NCI-H2171 treated with DMSO at 0.1 percent for 48 hours (cell line): Measurements from ENCODE around the gene PRKCH.
A peak's percentile ranks its signal among the peaks of the same experiment; 100 is the strongest.

Experiments used
- DNase-seq: peaks from one replicate; lab custom pipeline; 2025; lab: John Stamatoyannopoulos, UW

The PRKCH gene

DNA sequence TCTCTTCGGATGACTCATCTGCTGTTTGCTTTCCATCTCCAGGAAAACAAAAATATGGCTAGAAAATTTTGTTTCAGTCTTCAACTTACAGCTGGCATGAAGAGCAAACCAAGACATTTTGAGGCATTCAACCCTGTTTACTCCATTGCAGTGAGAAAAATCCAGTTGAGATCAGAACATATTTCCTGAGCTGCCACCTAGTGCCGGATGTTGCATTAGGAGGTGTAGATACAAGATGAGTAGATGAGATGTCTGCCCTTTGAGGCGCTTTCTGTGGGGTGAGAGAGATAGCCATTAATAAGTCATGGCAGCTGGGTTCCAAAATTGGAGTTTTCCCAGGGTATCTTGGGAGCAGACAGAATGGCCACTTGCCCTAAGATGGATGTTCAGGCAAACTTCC lies 171.1 kb downstream of the PRKCH start:
- no peak for DNase-seq

DNA sequence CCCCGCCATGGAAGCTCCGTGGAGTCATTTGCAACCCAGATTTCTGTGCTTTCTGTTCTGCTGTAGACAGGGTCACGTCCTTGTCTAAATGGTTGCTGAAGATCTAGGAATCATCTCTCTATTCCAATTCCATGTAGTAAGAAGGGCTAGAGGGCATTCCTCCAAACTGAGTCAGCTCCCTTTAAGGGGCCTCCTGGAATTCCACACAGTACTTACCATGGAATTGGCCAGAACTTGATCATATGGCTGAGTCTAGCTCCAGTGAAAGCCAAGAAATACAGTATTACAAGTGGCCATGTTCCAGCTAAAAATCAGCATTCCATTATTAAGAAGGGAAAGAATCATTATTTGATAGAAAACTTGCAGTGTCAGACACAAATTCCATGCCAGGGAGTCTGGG lies 171.9 kb downstream of the PRKCH start:
- DNase-seq: no peak

DNA sequence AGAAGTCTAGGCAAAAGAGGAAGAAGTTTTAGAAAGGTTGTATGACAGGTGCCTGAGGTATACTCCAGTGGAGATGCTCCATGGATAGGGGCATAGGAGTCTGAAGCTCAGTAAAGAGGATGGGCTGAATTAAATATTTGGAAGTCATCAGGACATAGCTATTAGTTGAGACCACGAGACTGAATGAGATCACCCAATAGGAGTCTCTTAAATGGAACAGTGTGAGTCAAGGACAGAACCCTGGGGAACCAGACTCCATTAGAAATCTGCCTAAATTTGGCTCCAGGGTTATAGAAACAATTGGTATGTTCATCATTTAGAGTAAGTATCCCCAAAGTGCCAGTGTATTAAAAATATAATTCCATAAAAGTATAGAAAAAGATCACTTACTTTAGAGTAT lies 172.6 kb downstream of the PRKCH start:
- DNase-seq: no peak

DNA sequence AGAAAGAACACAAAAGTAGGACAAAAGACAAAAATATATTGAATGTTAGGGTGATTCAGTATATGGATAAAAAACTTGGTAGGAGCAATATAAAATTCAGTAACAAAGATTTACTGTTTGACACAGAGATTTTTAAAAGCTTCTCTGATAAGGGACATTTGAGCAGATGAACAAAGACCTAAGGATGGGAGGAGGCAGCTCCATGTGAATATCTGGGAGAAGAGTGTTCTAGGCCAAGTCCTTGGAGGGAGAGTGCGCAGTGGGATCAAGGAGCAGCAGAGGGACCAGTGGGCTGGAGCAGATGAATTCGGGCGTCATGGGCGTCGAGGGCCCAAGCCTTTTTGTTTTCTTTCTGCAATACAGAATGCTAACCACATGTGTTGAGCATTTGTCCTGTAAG lies 174.4 kb downstream of the PRKCH start:
- no peak for DNase-seq

DNA sequence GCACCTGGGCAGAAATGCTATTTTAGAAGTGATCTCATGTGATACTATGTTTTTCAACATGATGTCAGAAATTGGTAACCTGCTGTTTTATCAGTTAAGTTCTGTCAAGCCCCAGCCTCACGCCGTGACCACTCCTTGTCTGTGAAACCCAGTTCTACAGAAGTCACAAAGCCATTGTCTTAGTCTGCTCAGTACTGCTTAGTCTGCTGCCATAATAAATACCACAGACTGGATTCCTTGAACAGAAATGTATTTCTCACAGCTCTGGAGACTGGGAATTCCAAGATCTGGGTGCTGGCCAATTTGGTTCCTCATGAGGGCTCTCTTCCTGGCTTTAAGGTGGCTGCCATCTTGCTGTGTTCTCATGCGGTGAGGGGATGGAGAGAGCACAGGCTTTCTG lies 176.9 kb downstream of the PRKCH start:
- DNase-seq: no peak

DNA sequence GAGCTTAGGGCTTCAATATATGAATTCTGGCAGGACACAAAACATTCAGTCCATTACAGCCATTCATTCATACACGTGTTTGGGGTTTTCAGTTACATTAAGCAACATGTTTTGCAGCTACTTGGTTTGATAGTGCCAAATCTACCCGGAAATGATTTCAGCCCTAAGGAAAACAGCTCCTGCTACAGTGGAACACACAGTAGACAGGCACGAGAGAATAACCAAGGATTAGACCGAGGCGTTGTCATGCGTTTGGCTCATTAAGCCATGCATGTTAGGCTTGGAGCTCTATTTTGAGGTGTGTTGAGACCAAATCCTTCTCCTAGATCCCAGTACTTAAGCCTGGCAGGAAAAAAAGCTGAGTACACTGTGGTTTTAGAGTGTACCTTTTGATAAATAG lies 177.4 kb downstream of the PRKCH start:
- no peak for DNase-seq

DNA sequence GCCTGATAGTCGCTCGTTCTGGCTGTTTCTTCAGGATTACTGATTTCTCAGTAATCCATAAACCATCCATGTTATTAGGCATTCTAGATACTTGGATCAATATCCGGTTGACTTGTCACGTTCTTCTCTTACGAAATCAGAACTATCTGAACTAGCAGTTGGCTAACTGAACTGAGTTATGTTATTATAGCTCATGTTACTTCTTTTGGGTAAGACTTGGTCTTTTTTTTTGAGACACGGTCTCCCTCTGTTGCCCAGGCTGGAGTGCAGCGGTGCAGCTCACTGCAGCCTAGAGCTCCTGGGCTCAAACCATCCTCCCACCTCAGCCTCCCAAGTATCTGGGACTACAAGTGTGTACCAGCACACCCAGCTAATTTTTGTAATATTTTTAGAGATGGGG lies 178.6 kb downstream of the PRKCH start:
- no peak for DNase-seq

DNA sequence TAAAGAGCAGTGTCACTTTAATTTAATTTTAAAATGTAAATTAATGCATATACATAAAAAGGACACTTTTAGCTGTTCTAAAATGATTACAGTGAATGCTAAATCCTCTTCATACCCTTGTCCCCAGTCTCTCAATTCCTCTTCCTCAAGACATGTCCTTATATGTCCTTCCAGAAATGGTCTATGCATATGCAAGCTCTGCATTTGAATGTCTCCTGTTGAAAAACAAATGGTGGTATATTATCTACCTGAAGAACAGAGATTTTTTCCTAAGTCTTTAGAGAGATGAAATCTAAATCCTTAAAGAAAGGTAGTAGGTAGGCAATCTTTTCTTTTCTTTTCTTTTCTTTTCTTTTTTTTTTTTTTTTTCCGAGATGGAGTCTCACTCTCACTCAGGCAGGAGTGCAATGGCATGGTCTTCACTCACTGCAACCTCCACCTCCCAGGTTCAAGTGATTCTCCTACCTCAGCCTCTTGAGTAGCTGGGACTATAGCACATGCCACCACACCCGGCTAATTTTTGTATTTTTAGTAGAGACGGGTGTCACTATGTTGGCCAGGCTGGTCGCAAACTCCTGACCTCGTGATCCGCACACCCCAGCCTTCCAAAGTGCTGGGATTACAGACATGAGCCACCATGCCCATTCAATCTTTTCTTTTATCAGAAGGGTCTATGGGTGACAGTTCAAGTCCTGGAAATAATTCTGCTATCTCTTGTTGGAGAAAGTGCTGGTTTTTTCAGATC lies 180.5 kb downstream of the PRKCH start:
- no peak for DNase-seq

DNA sequence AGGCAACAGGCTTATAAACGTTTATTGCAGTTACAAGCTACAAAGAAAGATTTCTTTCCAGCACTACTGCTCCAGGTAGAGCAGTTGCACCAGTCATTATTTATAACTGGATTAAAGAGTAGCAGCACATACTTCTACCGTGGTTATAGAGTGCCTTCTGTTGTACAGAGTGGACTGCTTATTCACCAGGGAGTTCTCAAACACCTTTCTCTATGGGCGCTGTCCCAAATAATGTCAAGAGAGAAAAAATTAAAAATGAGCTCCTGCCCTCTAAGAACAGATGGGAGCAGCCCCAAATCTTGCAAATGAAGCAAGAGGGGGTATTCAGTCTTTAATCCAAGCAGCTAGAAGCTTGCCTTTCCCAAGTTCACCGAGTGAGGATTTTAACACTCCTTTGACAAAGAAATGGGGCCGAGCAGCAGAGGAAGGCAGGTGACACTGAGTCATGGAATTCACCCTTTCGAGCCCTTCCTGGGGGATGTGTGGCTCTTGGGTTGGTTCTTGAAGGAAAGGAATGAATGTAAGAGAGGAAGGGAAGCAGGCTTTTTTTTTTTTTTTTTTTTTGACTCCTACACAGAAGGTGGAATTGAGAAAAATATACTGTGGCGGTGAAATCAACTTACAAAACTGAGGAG lies 181.2 kb downstream of the PRKCH start:
- peak; percentile 42 for DNase-seq

DNA sequence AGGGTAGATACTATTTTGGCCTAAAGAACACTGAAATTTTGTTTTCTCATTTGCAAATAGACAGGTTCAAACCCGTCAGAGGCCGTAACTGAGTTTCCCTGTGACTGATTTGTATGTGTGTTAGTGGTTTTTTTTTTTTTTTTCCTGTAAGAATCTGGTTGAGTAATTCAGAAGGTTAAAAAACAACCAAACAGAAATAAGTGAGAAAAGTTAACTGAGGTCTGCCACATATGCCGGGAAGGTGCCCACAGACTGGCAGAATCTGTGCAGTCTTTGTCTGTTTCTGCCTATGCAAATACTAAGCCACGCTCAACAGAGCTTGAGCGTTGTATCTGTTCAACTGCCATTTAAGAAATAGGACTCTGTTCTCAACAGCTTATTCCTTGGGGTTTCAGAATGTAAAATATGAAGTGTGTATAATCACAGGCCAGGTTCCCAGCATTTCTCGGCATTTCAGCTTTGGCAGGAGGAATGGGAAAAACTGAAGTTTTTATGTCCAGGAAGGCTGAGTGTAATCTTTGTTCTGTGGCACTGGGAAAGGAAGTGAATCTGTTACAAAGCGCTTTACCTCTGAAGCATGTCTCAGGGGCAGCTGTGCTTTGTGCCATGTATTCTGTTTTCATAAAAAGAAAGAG lies 181.9 kb downstream of the PRKCH start:
- DNase-seq: peak; percentile 56

DNA sequence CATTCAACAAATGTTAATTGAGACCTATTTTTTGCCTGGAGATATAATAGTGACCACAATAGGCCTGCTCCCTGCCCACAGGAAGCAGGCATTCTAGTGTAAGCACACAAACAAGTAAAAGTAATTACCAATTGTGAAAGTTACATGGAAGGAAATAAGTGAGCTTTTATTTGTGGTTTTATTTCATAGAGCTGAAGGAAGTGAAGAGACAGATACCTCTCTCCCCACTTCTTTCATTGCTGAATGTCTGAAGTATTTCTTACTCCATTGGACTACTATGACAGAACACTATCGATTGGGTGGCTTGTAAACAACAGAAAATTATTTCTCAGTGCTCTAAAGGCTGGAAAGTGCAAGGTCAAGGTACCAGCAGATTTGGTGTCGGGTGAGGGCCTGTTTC lies 183.5 kb downstream of the PRKCH start:
- DNase-seq: no peak

DNA sequence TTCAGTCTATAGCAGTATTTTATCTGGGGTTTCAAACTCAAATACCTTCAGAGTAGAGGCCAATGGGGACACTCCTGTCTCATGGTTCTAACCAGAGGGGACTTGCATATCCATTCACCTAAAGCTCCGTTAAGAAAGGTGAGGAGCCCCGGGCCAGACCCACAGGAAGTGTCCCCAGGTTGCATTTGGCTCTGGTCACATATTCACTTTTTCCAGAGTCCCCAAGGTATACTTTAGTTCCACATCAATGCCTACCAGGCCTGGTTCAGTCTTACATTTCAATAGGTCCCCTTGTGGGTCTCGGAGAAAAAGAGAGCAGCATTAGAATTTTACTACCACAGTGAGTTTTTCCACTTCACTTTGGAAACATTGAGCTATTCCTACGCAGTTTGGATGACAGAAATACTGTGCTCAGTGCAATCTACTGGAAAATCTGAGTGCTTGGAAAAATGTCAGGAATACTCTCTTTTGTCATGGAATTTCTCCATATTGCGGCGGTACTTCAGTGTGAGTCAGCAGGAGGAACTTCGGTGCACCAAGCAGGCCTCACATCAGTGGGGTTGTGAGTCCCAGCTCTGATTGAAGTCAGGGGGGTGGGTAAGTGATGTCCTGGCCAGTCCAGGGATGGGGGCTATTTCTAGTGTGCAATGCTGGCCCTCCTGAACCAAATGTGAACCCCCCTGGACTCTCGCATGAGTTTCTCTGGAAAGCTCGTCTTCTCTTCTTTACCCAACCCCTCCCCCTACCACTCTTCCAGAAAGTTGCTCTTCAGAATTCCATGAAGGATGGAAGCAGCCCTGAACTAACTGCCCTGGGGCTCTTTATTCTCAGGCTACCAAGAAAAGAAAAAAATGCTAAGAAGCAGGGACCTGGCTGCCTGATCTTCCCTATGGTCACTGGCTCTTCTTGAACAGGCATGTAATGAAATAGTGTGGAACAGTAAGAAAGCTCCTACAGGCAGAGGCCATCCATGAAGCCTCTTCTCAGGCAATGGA lies 184.7 kb downstream of the PRKCH start:
- no peak for DNase-seq

DNA sequence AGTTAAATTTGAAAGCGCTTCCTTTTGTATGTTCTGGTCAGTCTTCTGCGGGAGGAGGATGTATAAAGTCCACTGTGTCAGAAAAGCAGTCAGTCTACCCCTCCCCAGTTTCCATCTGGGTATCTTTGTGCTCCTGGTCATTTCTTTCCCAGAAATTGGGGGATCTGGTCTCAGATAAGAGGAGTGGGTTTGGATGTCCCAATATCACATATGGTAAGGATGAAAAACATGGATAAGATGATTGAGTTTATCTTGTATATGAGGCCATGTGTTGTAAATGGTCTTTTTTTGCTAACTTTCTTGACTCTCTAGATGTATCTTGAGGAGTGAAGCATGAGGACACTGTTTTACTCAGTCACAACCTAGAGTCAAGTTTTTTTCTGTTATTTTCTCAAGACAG lies 187.1 kb downstream of the PRKCH start:
- DNase-seq: no peak

DNA sequence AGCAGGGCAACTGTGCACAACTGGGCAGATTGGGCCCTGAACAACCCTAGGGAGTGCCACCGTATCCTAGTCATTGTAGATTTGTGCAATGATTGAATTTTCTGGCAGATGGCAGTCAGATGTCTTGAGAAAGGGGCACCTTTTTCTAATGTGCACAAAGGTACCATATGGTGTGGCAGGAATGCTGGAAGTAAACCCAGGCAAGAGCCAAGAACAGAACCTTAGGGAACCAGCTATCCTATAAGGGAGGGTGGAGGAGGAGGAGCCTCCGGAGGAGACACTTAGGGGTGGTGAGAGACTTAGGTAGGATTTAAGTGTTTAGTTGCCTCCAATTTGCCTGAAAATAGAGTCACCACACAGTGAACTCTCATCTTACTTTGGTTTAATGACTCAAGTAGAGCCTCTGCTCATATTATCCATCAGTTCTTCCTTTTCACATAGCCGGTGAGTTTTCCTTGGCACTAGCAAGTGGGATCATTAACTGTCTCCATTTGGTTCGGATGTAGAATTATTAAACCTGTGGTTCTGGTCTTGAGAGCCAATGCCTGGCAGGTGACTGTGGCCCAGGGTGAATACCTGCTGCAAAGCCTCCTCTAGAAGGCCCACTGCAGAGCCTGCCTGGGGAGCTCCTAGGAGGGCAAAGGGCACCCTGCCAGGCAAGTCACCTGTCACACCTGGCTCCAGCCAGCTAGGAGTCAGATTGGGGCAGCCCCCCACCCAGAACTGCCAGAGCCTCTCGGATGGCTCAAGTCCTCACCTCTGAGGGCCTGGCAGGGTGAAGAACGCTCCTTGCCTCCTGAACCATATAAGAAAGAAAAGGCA lies 189.6 kb downstream of the PRKCH start:
- DNase-seq: no peak

DNA sequence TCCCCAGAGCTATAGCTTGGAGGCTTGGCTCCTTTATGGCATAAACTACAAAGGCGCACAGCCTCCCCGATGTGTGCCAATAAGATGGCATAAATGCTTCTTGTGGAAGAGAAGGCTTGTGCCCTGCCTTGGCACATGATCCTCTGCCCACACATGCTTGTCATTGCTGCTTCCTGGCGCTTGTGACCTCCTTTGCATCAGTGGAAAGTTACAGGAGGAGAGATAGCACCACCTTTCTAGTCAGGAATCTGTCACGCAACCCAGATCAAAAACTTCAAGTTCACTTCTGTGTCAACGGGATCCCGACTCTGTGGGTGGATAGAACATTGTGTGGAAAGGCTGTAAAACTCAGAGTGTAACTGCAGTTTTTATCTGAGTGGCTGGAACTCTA lies 190.2 kb downstream of the PRKCH start:
- DNase-seq: no peak

DNA sequence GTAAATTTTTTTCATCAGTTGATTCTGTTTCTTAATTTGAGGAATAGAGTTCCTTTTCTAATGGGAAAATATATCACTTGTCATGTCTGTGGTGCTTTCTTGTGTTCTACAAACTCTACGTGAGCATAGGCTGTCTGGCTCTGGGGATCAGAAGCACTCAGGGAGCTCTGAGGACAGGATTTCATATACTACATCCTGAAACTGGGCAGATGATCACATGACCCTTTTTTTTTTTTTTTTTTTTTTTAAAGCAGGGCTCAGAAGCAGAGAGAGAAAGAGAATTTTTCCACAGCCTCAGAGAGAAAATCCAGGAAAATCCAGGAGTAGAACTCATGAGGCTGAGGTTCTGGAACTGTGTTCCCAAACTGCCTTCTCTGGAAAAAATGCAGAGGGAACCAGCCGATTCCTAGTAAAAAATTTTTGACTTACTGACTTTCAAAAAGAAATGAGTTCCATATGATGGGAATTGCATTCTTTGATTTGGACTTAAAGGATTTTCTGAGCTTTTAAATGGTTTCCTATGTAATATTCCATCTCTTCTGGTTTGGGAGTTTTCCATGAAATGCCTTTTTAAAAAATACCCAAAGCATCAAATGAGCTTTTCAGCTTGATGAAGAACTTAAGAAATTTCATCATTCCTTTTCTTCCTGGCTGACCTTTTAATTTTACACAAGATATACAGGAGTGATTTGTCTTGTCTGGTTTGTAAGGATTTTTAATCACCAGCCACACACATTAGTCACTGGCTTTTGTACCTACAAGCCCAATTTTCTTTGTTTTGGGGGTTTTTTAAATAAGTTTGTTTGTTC lies 190.9 kb downstream of the PRKCH start:
- no peak for DNase-seq

DNA sequence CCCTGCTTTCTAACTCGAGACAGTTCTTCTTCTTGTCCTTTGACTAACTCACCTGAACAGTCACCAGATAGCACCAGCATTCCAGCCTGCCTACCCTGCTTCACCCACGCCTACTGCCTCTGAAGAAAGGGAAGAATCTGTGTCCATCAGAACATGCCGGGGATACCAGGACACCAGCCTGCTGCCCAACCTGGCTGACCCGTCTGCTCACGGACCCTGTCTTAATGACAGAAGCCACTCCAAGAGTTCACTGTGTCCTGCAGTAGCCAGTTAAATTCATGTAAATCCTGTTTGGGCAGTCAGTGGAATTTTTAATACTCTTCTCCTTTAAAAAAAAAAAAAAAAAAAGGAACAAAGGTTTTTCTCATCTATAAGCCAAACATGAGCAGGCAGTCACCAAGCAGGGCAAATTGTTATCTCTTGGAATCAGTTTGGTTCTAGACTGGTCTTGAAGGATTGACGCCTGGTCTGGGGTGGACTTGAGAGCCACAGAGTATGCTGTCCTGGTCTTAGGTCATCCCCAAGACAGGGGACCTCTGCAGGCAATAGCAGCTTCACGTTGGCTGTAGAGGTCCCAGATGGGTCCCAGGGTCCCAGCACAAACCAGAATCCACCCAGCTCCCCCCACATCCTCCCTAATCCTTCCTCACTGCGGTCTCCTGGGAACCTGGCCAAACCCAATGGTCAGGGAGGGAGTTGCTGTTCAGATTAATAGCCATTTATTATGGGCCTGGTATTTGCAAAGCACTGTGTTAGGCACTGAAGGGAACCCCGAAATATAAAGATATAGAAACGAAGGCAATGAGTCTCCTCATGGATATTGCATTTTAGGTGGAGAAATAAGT lies 192.8 kb downstream of the PRKCH start:
- no peak for DNase-seq

DNA sequence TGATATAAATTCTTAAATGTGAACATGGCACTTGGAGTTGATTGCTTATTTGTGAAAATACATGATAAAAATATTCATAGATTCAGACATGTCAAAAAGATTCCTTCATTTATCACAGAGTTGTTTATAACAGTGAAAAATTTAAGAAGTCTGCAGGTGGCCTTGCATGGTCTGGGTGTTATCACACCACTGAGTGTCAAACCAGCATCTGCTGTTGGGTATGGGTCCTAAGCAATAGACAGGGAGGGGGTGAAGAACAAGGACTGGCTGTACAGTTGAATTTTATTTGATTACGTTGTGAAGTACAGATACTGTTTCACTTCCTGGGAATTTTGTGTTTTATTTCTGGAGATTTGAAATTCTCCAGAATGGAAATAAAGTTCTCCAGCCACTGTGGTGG lies 193.5 kb downstream of the PRKCH start:
- DNase-seq: no peak

DNA sequence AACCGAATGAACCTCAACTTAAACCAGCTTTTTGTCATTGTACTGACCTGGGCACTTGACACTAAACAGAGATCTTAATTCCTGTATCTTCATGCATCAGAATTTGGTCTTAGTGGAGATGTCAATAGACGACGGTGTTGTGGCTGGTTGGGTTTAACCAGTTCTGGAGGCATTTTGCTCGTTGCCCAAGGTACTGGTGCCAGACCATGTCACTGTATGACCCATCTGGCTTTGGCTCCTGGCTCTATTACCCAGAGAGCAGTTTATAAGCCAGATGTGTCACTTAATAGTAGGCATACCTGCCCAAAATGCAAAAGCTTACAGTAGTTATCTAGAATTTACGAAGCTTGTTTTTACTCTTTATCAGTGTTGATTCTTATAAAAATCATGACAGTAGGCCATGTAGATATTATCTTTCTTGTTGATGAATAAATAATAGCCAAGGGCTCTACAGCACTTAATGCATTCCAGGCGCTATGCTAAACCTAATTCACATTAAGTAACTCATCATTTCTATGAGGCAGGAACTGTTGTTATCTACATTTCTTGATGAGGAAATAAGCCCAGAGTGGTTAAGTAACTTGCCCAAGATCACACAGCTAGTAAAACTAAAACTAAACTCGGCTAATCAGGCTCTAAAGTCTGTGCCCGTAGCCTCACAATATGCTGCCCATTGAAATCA lies 194.2 kb downstream of the PRKCH start:
- DNase-seq: no peak
